Astrocyte (in vitro differentiated cells and primary cell): ENCODE data around the gene CPSF2. TPM values are rescaled to one million over a fixed set of nuclear protein-coding genes. Genes with fewer than 3 reads are reported as not detected.

ENCODE experiments used
- DNase-seq: peaks from one replicate; pipeline ENCODE4 v3.0.0-alpha.2; 2010; ENCODE audit warnings: low read depth
- FAIRE-seq: peaks from 2 replicates; lab custom pipeline; 2011; peaks lifted over from hg19 to GRCh38; lab: Jason Lieb, UNC
- H2AFZ ChIP-seq: 2 replicates; pipeline ENCODE4 v1.6.0; 2012; ENCODE audit warnings: low read depth, low read length, inconsistent platforms
- H3K27ac ChIP-seq: 2 replicates; pipeline ENCODE4 v1.5.1; 2011; ENCODE audit warnings: low read depth, low read length, inconsistent platforms
- H3K27me3 ChIP-seq: 2 replicates; pipeline ENCODE4 v1.6.0; 2011; ENCODE audit warnings: low read length, inconsistent platforms; ENCODE audit not compliant: insufficient read depth
- H3K36me3 ChIP-seq: 2 replicates; pipeline ENCODE4 v1.5.1; 2011; ENCODE audit warnings: low read length, inconsistent platforms; ENCODE audit not compliant: insufficient read depth
- H3K4me1 ChIP-seq: 2 replicates; pipeline ENCODE4 v1.5.1; 2011; ENCODE audit warnings: low read length, inconsistent platforms; ENCODE audit not compliant: insufficient read depth
- H3K4me2 ChIP-seq: 2 replicates; pipeline ENCODE4 v1.6.0; 2012; ENCODE audit warnings: low read length, inconsistent platforms
- H3K4me3 ChIP-seq: 2 replicates; pipeline ENCODE4 v1.5.1; 2011; ENCODE audit warnings: low read depth, mild to moderate bottlenecking, low read length, inconsistent platforms; ENCODE audit not compliant: insufficient read depth
- H3K79me2 ChIP-seq: 2 replicates; pipeline ENCODE4 v1.6.0; 2012; ENCODE audit warnings: mild to moderate bottlenecking, low read length, inconsistent platforms; ENCODE audit not compliant: insufficient read depth
- H3K9ac ChIP-seq: 2 replicates; pipeline ENCODE4 v1.6.0; 2012; ENCODE audit warnings: mild to moderate bottlenecking, low read length, inconsistent platforms
- H3K9me3 ChIP-seq: 2 replicates; pipeline ENCODE4 v1.5.1; 2012; ENCODE audit warnings: low read depth, mild to moderate bottlenecking, low read length, inconsistent platforms; ENCODE audit not compliant: insufficient read depth
- H4K20me1 ChIP-seq: 2 replicates; pipeline ENCODE4 v1.6.0; 2012; ENCODE audit warnings: low read length, inconsistent platforms; ENCODE audit not compliant: insufficient read depth
- H3K27ac Mint-ChIP-seq: one replicate; pipeline ENCODE4 v1.8.0; 2021; ENCODE audit warnings: mild to moderate bottlenecking, mixed read lengths; ENCODE audit not compliant: unreplicated experiment
- H3K27me3 Mint-ChIP-seq: one replicate; pipeline ENCODE4 v1.8.0; 2021; ENCODE audit warnings: low read depth, mixed read lengths; ENCODE audit not compliant: unreplicated experiment
- H3K36me3 Mint-ChIP-seq: one replicate; pipeline ENCODE4 v1.8.0; 2021; ENCODE audit warnings: low read depth, mixed read lengths; ENCODE audit not compliant: unreplicated experiment
- H3K4me1 Mint-ChIP-seq: one replicate; pipeline ENCODE4 v1.8.0; 2021; ENCODE audit warnings: low read depth, mixed read lengths; ENCODE audit not compliant: unreplicated experiment
- H3K4me3 Mint-ChIP-seq: one replicate; pipeline ENCODE4 v1.8.0; 2021; ENCODE audit warnings: mild to moderate bottlenecking, moderate library complexity, mixed read lengths; ENCODE audit not compliant: unreplicated experiment
- H3K9me3 Mint-ChIP-seq: one replicate; pipeline ENCODE4 v1.8.0; 2021; ENCODE audit warnings: mild to moderate bottlenecking, mixed read lengths; ENCODE audit not compliant: unreplicated experiment
- EZH2 ChIP-seq: IDR thresholded peaks from 2 replicates; pipeline ENCODE4 v1.6.1; 2012; ENCODE audit warnings: mild to moderate bottlenecking, low read length, inconsistent platforms; ENCODE audit not compliant: insufficient read depth
- total RNA-seq: library from RNA; stranded (reverse); gene quantifications from 2 replicates; pipeline ENCODE4 v1.2.1, GENCODE V29; 2021
- TF ChIP-seq, protein P1 (sequence below): IDR thresholded peaks from 2 replicates; pipeline ENCODE4 v1.5.1; 2011; ENCODE audit warnings: low read depth, mild to moderate bottlenecking, inconsistent platforms, low read length, moderate library complexity; ENCODE audit not compliant: insufficient read depth

CPSF2 gene
- total RNA-seq, 1 donor from 2014 or later = 58.6 TPM

DNA sequence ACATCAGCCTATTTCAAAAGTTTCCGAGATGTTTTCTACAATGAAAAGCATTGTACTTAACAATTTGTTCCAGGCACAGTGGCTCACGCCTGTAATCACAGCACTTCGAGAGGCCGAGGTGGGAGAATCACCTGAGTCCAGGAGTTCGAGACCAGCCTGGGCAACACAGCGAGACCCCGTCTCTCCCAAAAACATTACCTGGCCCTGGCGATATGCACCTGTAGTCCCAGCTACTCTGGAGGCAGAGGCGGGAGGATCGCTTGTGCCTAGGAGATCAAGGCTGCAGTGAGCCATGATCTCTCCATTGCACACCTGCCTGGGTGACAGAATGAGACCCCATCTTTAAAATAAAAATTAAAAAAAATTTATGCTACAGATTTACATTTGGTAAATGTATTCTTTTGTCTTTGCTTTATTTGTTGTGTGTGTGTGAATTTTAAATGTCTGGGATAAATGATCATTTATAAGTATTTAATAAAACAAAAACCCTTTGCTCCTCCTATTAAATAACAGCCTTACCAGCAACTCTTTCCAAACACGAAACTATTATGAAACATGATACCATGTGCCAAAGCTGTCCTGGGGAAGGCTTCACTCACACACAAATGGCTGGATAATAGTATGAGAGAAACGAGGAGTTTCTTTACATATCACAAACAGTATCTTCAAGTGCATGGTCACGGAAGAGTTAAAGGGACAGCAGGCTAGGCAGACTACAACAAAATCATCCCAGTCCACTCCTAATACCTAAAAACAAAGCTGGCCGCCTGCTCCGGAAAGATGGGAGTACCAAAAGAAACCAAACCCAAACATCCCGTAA, 16.5 kb upstream of the CPSF2 start:
- H3K36me3 Mint-ChIP-seq = peaks cover 3% of the 10 kb centered on the region
- FAIRE-seq = no peak
- peaks cover 2% of the 10 kb centered on the region for H3K9me3 Mint-ChIP-seq
- Histone ChIP-seq H3K4me3 (peak overlapping the region; percentile 93), H3K9me3 (no peaks in the 10 kb centered on the region), H3K79me2 (peaks cover 50% of the 10 kb centered on the region), H3K4me2 (peak overlapping the region; percentile 98), H3K27ac (peak overlapping the region; percentile 89), H3K9ac (peak overlapping the region; percentile 95), H3K27me3 (no peaks in the 10 kb centered on the region), H3K36me3 (no peaks in the 10 kb centered on the region), H2AFZ (peak overlapping the region; percentile 87), H4K20me1 (peaks cover 22% of the 10 kb centered on the region), H3K4me1 (peaks cover 4% of the 10 kb centered on the region)
- peaks cover 3% of the 10 kb centered on the region for H3K4me1 Mint-ChIP-seq
- H3K27ac Mint-ChIP-seq = peak overlapping the region; percentile 70
- peak overlapping the region; percentile 95 for H3K4me3 Mint-ChIP-seq
- peak; percentile 20 for DNase-seq
- no peaks in the 10 kb centered on the region for H3K27me3 Mint-ChIP-seq
- no peak for TF ChIP-seq EZH2
- TF ChIP-seq, protein P1, sequence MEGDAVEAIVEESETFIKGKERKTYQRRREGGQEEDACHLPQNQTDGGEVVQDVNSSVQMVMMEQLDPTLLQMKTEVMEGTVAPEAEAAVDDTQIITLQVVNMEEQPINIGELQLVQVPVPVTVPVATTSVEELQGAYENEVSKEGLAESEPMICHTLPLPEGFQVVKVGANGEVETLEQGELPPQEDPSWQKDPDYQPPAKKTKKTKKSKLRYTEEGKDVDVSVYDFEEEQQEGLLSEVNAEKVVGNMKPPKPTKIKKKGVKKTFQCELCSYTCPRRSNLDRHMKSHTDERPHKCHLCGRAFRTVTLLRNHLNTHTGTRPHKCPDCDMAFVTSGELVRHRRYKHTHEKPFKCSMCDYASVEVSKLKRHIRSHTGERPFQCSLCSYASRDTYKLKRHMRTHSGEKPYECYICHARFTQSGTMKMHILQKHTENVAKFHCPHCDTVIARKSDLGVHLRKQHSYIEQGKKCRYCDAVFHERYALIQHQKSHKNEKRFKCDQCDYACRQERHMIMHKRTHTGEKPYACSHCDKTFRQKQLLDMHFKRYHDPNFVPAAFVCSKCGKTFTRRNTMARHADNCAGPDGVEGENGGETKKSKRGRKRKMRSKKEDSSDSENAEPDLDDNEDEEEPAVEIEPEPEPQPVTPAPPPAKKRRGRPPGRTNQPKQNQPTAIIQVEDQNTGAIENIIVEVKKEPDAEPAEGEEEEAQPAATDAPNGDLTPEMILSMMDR = no peak

DNA sequence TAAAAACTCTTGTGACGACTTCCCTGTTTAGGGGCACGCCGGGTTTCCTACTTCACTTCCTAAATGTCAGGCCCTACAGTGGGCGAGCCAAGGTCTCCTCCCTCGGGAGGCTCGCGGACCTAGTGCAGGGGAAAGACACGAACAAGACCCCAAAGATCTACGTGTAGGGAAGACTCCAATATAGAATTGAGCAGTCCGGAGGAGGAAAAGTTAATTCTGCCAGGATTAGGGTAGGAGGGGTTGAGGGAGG, 16.0 kb upstream of the CPSF2 start:
- DNase-seq = peak; percentile 45
- FAIRE-seq = no peak

More for the DNA sequence above, 16.0 kb upstream of the CPSF2 start:
- Mint-ChIP-seq H3K4me1 (peaks cover 3% of the 10 kb centered on the region), H3K36me3 (peaks cover 3% of the 10 kb centered on the region), H3K4me3 (peak overlapping the region; percentile 95), H3K27ac (peak overlapping the region; percentile 70), H3K27me3 (no peaks in the 10 kb centered on the region), H3K9me3 (peaks cover 2% of the 10 kb centered on the region)
- H3K27ac ChIP-seq = peak overlapping the region; percentile 89
- H3K4me2 ChIP-seq = peak overlapping the region; percentile 98
- peaks cover 4% of the 10 kb centered on the region for H3K4me1 ChIP-seq
- no peak for TF ChIP-seq EZH2
- TF ChIP-seq, protein P1 = no peak
- no peaks in the 10 kb centered on the region for H3K9me3 ChIP-seq
- H3K4me3 ChIP-seq = peak overlapping the region; percentile 93
- H3K79me2 ChIP-seq = peaks cover 45% of the 10 kb centered on the region
- H3K36me3 ChIP-seq = no peaks in the 10 kb centered on the region
- H3K27me3 ChIP-seq = no peaks in the 10 kb centered on the region
- H4K20me1 ChIP-seq = peaks cover 18% of the 10 kb centered on the region
- H2AFZ ChIP-seq = peak overlapping the region; percentile 87
- H3K9ac ChIP-seq = peak overlapping the region; percentile 95
